Measurements from ENCODE around the gene KCNAB2. TPM values are rescaled to one million over a fixed set of nuclear protein-coding genes. Genes with fewer than 3 reads are reported as not detected.

The KCNAB2 gene
- total RNA-seq, 2 donors from 2014 or later = 2.0 to 5.5 TPM

DNA sequence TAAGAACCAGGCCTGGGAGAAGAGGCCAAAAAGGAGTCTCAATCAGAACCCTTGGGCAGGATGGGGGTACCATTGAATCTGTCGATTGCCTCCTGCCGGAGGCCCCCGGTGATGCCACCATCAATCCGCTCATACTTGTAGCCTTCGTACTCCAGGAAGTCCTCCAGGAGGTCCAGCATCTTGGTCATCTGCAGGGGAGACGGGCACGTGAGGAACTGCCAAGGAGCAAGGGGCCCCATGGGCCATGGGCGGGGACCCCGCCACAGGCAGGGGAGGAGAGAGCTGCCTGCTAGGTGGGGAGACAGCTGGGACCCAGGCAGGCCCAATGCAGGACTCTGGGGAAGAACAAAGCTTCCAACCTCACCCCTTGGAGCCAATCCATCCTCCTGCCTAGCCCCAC lies 85.9 kb downstream of the KCNAB2 start:
- Histone ChIP-seq H3K9me3 (no peaks in the 10 kb centered on the region), H3K36me3 (no peaks in the 10 kb centered on the region)
- intact Hi-C loops (cut with DNase I) = no loop called here

GRCh38 chr1:6133146-6133895 lies 87.6 kb downstream of the KCNAB2 start:
- Histone ChIP-seq H3K4me1 (replicated peaks) (no peaks in the 10 kb centered on the region), H3K9me3 (no peaks in the 10 kb centered on the region), H3K36me3 (no peaks in the 10 kb centered on the region), H3K27me3 (replicated peaks; ENCODE audit: insufficient read depth) (no peaks in the 10 kb centered on the region), H3K27ac (no peak overlapping the region), H3K4me3 (no peak overlapping the region)
- 71% methylated on average over 15 of the region's 15 CpGs for WGBS
- intact Hi-C loops (cut with DNase I) = no loop called here
- no peak for DNase-seq (ENCODE audit: low spot score)
- no peak for TF ChIP-seq POLR2A (IDR thresholded peaks at IDR 0.05)
- TF ChIP-seq, protein P1, sequence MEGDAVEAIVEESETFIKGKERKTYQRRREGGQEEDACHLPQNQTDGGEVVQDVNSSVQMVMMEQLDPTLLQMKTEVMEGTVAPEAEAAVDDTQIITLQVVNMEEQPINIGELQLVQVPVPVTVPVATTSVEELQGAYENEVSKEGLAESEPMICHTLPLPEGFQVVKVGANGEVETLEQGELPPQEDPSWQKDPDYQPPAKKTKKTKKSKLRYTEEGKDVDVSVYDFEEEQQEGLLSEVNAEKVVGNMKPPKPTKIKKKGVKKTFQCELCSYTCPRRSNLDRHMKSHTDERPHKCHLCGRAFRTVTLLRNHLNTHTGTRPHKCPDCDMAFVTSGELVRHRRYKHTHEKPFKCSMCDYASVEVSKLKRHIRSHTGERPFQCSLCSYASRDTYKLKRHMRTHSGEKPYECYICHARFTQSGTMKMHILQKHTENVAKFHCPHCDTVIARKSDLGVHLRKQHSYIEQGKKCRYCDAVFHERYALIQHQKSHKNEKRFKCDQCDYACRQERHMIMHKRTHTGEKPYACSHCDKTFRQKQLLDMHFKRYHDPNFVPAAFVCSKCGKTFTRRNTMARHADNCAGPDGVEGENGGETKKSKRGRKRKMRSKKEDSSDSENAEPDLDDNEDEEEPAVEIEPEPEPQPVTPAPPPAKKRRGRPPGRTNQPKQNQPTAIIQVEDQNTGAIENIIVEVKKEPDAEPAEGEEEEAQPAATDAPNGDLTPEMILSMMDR (IDR thresholded peaks at IDR 0.05) = no peak
- TF ChIP-seq POLR2AphosphoS5 (IDR thresholded peaks at IDR 0.05) = no peak

More for the DNA sequence above, 85.9 kb downstream of the KCNAB2 start:
- DNase-seq (ENCODE audit: low spot score) = no peak
- H3K4me3 ChIP-seq = no peak overlapping the region
- H3K4me1 ChIP-seq (replicated peaks) = no peaks in the 10 kb centered on the region
- WGBS = 90% methylated on average over 9 of the region's 9 CpGs
- no peaks in the 10 kb centered on the region for H3K27me3 ChIP-seq (replicated peaks; ENCODE audit: insufficient read depth)
- TF ChIP-seq POLR2A (IDR thresholded peaks at IDR 0.05) = no peak
- TF ChIP-seq POLR2AphosphoS5 (IDR thresholded peaks at IDR 0.05) = no peak
- TF ChIP-seq, protein P1 (IDR thresholded peaks at IDR 0.05) = no peak
- no peak overlapping the region for H3K27ac ChIP-seq

DNA sequence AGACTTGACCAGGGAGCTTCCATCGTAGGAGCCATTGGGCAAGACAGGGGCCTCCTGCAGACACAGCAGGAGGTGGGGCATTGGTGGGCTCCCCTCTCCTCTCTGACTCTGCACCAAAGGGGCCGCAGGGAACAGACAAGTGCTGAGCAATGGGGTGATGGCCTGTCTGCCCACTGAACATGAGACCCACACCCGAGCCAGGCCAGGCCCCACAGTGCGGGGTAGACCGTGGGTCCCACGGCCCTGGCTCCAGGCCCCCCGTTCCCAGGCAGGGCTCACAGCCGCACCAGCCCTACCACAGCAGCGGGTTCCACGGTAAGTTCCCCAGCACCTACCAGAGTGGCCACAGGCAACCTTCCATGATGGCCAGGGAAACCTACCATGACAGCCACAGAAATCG lies 88.5 kb downstream of the KCNAB2 start:
- 89% methylated on average over 11 of the region's 11 CpGs for whole genome bisulfite sequencing
- no peak for DNase-seq (ENCODE audit: low spot score)
- no peaks in the 10 kb centered on the region for H3K4me1 ChIP-seq (replicated peaks)
- H3K36me3 ChIP-seq = no peaks in the 10 kb centered on the region
- H3K27me3 ChIP-seq (replicated peaks; ENCODE audit: insufficient read depth) = no peaks in the 10 kb centered on the region
- TF ChIP-seq POLR2AphosphoS5 (IDR thresholded peaks at IDR 0.05) = no peak
- TF ChIP-seq, protein P1 (IDR thresholded peaks at IDR 0.05) = no peak
- TF ChIP-seq POLR2A (IDR thresholded peaks at IDR 0.05) = no peak
- intact Hi-C loops (cut with DNase I) = no loop called here
- H3K9me3 ChIP-seq = no peaks in the 10 kb centered on the region
- no peak overlapping the region for H3K27ac ChIP-seq
- no peak overlapping the region for H3K4me3 ChIP-seq

- intact Hi-C loops (cut with DNase I) = no loop called here
- H3K27me3 ChIP-seq (replicated peaks; ENCODE audit: insufficient read depth) = no peaks in the 10 kb centered on the region
- no peaks in the 10 kb centered on the region for H3K9me3 ChIP-seq
- H3K4me1 ChIP-seq (replicated peaks) = no peaks in the 10 kb centered on the region
- 80% methylated on average over 22 of the region's 22 CpGs for WGBS
- no peak for DNase-seq (ENCODE audit: low spot score)
- no peaks in the 10 kb centered on the region for H3K36me3 ChIP-seq
- no peak overlapping the region for H3K27ac ChIP-seq
- H3K4me3 ChIP-seq = no peak overlapping the region
- TF ChIP-seq, protein P1 (IDR thresholded peaks at IDR 0.05) = no peak
- TF ChIP-seq POLR2AphosphoS5 (IDR thresholded peaks at IDR 0.05) = no peak
These were observed 89.2 kb downstream of the KCNAB2 start for GRCh38 chr1:6134741-6135510.

Data from prostate gland (tissue), 2 donors.